ENCODE measurements around the gene EPS8. TPM values are rescaled to one million over a fixed set of nuclear protein-coding genes. Genes with fewer than 3 reads are reported as not detected.

EPS8 gene
- total RNA-seq, 2 experiments from 2014 or later = 0.61 to 0.92 TPM

DNA sequence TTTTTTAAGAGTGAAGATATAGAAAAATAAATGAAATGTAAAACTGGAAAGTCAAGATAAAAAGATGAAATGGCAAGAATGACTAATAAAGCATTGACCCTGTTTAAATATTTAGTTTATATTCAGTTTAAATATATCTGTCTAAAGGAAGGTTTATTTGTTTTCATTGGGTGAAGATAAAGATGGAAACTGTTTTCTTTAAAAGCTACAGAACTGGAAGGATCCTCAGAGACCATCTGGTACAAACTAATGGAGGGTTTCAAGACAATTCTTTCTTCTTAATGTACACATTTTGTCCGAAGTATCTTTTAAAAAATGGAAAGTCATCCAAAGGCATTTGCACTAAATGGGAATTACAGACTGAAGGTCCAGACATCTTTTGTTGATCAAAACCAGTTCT lies 142.6 kb downstream of the EPS8 start:
- ChIA-PET POLR2A (no interaction called here), CTCF (ENCODE audit: unreplicated experiment) (no interaction called here)
- H3K9me3 ChIP-seq (ENCODE audit: low read length) = no peaks in the 10 kb centered on the region
- no peaks in the 10 kb centered on the region for H3K79me2 ChIP-seq (ENCODE audit: insufficient read depth, low read depth, low read length)
- no peak overlapping the region for H3K4me2 ChIP-seq (ENCODE audit: low read length)
- H3K36me3 ChIP-seq (ENCODE audit: insufficient read depth, low read length) = no peaks in the 10 kb centered on the region
- no peak overlapping the region for H3K27ac ChIP-seq (ENCODE audit: low read depth, low read length, poor library complexity, severe bottlenecking)
- no TSS peak for BruUV-seq (replicated peaks)
- intact Hi-C loops (cut with micrococcal nuclease; ENCODE audit: unreplicated experiment) = no loop called here
- H3K9me2 ChIP-seq (ENCODE audit: insufficient read depth, low read length) = no peaks in the 10 kb centered on the region
- no peaks in the 10 kb centered on the region for H3K4me1 ChIP-seq (ENCODE audit: insufficient read depth, low read length, poor library complexity, severe bottlenecking)
- TF ChIP-seq CTCF (conservative IDR thresholded peaks at IDR 0.05; ENCODE audit: low read length) (no peak), EZH2phosphoT487 (IDR thresholded peaks at IDR 0.05; ENCODE audit: borderline replicate concordance, low read depth, low read length) (no peak)
- no peak overlapping the region for H3K4me3 ChIP-seq (ENCODE audit: low read depth, low read length, poor library complexity, severe bottlenecking)
- H4K20me1 ChIP-seq (ENCODE audit: insufficient read depth, low read length) = no peaks in the 10 kb centered on the region
- H2AFZ ChIP-seq (ENCODE audit: low read length) = no peak overlapping the region
- DNase-seq (ENCODE audit: low spot score) = no peak

DNA sequence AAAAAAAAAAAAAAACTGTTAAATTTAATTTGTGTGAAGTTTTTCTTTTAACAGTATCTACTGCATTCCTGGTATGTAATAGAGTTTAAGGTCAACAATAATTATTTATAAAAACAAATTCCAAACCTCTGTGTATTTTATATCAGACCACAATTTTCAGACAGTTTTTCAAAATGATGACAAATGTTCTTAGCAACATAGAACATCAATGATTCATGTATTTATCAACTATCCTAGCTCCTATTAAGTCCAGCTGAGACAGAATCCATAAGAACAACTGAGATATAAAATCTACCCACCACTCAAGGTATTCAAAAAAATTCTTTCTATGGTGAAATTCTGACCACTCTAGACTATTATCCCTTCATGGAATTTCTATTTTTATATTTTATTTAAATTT lies 144.5 kb downstream of the EPS8 start:
- no peaks in the 10 kb centered on the region for H3K4me1 ChIP-seq (ENCODE audit: insufficient read depth, low read length, poor library complexity, severe bottlenecking)
- H3K9me3 ChIP-seq (ENCODE audit: low read length) = no peaks in the 10 kb centered on the region
- POLR2A ChIA-PET = no interaction called here
- CTCF ChIA-PET (ENCODE audit: unreplicated experiment) = no interaction called here
- no peak overlapping the region for H3K4me3 ChIP-seq (ENCODE audit: low read depth, low read length, poor library complexity, severe bottlenecking)
- H3K4me2 ChIP-seq (ENCODE audit: low read length) = no peak overlapping the region
- intact Hi-C loops (cut with micrococcal nuclease; ENCODE audit: unreplicated experiment) = no loop called here
- no peaks in the 10 kb centered on the region for H3K79me2 ChIP-seq (ENCODE audit: insufficient read depth, low read depth, low read length)
- no peak for DNase-seq (ENCODE audit: low spot score)
- H4K20me1 ChIP-seq (ENCODE audit: insufficient read depth, low read length) = no peaks in the 10 kb centered on the region
- BruUV-seq (replicated peaks) = no TSS peak
- H3K9me2 ChIP-seq (ENCODE audit: insufficient read depth, low read length) = no peaks in the 10 kb centered on the region
- H2AFZ ChIP-seq (ENCODE audit: low read length) = no peak overlapping the region
- H3K36me3 ChIP-seq (ENCODE audit: insufficient read depth, low read length) = no peaks in the 10 kb centered on the region
- H3K27ac ChIP-seq (ENCODE audit: low read depth, low read length, poor library complexity, severe bottlenecking) = no peak overlapping the region
- no peak for TF ChIP-seq EZH2phosphoT487 (IDR thresholded peaks at IDR 0.05; ENCODE audit: borderline replicate concordance, low read depth, low read length)
- no peak for TF ChIP-seq CTCF (conservative IDR thresholded peaks at IDR 0.05; ENCODE audit: low read length)

GRCh38 chr12:15638231-15638630 lies 151.0 kb downstream of the EPS8 start:
- no peaks in the 10 kb centered on the region for H4K20me1 ChIP-seq (ENCODE audit: insufficient read depth, low read length)
- no peak for DNase-seq (ENCODE audit: low spot score)
- TF ChIP-seq EZH2phosphoT487 (IDR thresholded peaks at IDR 0.05; ENCODE audit: borderline replicate concordance, low read depth, low read length) (no peak), CTCF (conservative IDR thresholded peaks at IDR 0.05; ENCODE audit: low read length) (no peak)
- ChIA-PET CTCF (ENCODE audit: unreplicated experiment) (no interaction called here), POLR2A (no interaction called here)
- H3K4me2 ChIP-seq (ENCODE audit: low read length) = no peak overlapping the region
- no peaks in the 10 kb centered on the region for H3K36me3 ChIP-seq (ENCODE audit: insufficient read depth, low read length)
- H3K4me1 ChIP-seq (ENCODE audit: insufficient read depth, low read length, poor library complexity, severe bottlenecking) = no peaks in the 10 kb centered on the region
- H3K4me3 ChIP-seq (ENCODE audit: low read depth, low read length, poor library complexity, severe bottlenecking) = no peak overlapping the region
- no TSS peak for BruUV-seq (replicated peaks)
- H3K79me2 ChIP-seq (ENCODE audit: insufficient read depth, low read depth, low read length) = no peaks in the 10 kb centered on the region
- H3K9me2 ChIP-seq (ENCODE audit: insufficient read depth, low read length) = no peaks in the 10 kb centered on the region
- intact Hi-C loops (cut with micrococcal nuclease; ENCODE audit: unreplicated experiment) = no loop called here
- no peak overlapping the region for H2AFZ ChIP-seq (ENCODE audit: low read length)
- no peak overlapping the region for H3K27ac ChIP-seq (ENCODE audit: low read depth, low read length, poor library complexity, severe bottlenecking)
- H3K9me3 ChIP-seq (ENCODE audit: low read length) = no peaks in the 10 kb centered on the region

Measured in OCI-LY7 (cell line).